ENCODE data around the gene TGFBR2. TPM values are rescaled to one million over a fixed set of nuclear protein-coding genes. Genes with fewer than 3 reads are reported as not detected.

TGFBR2 gene
- total RNA-seq, 1 donor from 2014 or later, result 59.6 TPM

DNA sequence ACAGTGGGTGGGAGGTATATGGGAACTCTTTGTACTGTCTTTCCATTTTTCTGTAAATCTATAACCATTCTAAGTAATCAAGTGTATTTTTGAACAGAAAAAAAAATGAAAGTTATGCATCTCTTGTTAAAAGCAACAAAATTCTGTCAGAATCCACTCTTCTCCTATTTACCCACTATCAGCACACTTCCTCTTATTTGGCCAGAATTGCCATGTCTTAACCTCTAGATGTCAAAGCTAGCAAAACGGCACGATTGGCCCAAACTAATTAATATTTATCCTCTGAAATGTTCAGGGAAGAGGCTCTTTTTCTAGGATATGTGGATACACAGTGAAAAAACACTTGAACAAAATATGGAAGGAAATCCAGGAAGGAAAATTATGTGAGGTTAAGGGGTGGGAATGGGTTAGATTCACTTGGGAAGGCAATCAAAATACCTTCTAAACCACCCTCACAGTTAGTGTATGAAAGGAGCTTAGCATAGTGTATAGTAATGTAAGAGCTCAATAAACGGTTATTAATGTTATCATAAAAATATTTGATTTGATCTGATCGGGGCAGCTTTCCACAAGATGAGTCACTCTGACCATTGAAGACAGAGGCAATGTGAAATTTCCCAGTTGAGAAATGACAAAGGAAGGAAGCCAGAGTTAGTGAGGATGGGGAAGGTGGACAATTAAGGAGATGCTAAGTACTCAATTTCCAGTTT is 20.1 kb upstream of the TGFBR2 start:
- intact Hi-C loops (cut with micrococcal nuclease), result no loop called here
- Mint-ChIP-seq H3K4me1 (ENCODE audit: low read depth) (no peaks in the 10 kb centered on the region), H3K27me3 (ENCODE audit: insufficient read depth) (no peaks in the 10 kb centered on the region)

DNA sequence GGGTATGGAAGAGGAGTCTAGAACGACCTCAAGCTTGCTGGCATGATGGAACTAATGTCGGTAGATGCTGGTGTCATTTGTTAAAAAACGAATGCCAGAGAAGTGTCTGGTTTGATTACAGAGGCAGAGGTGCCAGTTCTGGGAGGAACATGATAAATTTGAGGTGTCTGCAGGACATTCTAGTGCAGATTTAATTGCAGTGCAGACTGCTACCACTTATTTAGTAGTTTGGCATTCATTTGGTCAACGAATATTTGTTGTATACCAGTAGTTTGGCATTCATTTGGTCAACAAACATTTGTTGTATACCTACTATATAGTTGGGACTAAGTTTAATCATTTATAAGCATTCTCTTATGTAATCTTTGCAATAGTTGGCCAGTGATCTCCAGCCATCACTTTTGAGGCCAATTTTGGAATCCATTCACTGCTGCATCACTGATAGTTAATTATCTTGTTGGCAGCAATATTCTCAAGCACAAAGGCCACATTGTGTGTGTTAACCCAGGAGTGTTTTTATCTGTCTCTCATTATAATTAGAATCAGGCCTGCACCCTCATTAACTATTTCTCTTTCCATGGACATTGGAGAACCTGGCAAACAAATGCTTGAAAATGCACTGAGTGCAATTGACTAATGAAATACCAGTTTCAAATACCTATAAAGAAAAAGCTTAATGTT is 19.5 kb upstream of the TGFBR2 start:
- DNase-seq (ENCODE audit: low spot score), result no peak
- Mint-ChIP-seq H3K4me3 (no peak overlapping the region), H3K27me3 (ENCODE audit: insufficient read depth) (no peaks in the 10 kb centered on the region), H3K4me1 (ENCODE audit: low read depth) (no peaks in the 10 kb centered on the region), H3K9me3 (peaks cover 3% of the 10 kb centered on the region), H3K36me3 (ENCODE audit: low read depth) (no peaks in the 10 kb centered on the region), H3K27ac (no peak overlapping the region)
- intact Hi-C loops (cut with micrococcal nuclease), result no loop called here

More for the DNA sequence above, 20.1 kb upstream of the TGFBR2 start:
- no peaks in the 10 kb centered on the region for H3K36me3 Mint-ChIP-seq (ENCODE audit: low read depth)
- no peak for DNase-seq (ENCODE audit: low spot score)
- H3K4me3 Mint-ChIP-seq, result no peak overlapping the region
- no peak overlapping the region for H3K27ac Mint-ChIP-seq
- no peaks in the 10 kb centered on the region for H3K9me3 Mint-ChIP-seq

DNA sequence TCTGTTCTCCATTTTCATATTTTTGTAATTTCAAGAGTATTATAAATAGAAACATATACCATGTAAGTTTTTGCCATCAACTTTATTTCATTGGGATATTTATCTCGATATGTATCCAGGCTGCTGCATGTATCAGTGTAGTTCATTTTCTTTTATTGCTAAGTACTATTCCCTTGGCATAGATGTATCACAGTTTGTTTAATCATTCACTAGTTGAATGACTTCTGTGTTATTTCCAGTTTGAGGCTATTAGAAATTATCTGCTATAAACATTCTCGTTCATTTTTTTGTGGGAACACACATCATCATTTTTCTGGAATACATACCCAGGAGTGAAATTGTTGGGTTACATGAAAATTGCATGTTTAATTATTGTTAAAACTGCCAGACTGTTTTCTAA is 18.5 kb upstream of the TGFBR2 start:
- DNase-seq (ENCODE audit: low spot score), result no peak
- intact Hi-C loops (cut with micrococcal nuclease), result no loop called here
- Mint-ChIP-seq H3K27me3 (ENCODE audit: insufficient read depth) (peaks cover 3% of the 10 kb centered on the region), H3K27ac (no peak overlapping the region), H3K4me3 (no peak overlapping the region), H3K36me3 (ENCODE audit: low read depth) (no peaks in the 10 kb centered on the region), H3K4me1 (ENCODE audit: low read depth) (no peaks in the 10 kb centered on the region), H3K9me3 (peaks cover 13% of the 10 kb centered on the region)

DNA sequence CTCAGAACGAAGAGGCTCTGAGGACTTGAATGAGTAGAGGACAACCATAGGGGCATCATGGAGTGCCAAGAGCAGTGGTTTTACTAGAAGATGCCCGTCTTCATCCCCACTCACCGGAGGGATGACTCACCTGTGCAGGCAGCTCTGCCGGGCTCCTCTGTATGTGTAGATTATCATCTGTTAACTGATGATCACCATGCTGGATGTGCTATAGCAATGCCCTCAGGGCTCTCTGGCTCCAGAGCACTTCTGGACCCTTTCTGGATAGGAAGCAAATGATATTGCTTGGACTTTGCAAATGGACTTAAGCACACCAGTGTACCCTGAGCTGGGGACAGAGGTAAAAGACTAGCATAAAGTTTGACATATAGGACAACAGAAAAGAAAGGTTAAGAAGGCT is 10.2 kb upstream of the TGFBR2 start:
- Mint-ChIP-seq H3K27ac (no peak overlapping the region), H3K9me3 (peaks cover 21% of the 10 kb centered on the region), H3K27me3 (ENCODE audit: insufficient read depth) (peaks cover 3% of the 10 kb centered on the region), H3K36me3 (ENCODE audit: low read depth) (no peaks in the 10 kb centered on the region), H3K4me3 (no peak overlapping the region), H3K4me1 (ENCODE audit: low read depth) (peaks cover 28% of the 10 kb centered on the region)
- no peak for DNase-seq (ENCODE audit: low spot score)
- intact Hi-C loops (cut with micrococcal nuclease), result no loop called here

DNA sequence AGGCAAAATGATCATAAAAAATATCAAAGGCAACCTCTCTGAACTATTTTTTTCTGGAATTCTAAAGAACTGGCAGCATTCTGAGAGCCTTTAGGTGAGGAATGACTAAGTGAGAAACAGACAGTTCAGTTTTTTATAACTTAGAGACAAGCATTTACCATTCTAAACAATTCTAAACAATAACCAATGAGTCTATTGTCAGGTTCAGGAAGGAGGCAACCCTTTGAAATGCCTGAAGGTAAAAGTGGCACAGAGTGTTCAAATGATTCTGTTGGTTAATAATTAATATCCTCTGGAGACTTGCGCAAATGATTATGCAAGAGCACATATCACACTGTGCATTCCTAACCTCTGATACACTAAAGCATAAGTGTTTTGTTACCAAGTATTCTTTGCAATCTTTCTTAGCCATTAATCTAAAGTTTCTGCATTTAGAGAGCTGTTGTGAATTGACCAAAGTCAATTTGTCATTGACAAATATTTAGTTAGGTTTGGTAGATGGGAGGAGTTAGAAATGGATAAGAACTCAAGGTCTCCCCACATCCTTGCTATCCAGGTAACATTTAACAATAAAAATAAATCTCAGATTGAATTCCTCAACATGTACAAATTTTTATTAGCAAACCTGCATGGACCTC is 9.2 kb upstream of the TGFBR2 start:
- Mint-ChIP-seq H3K27me3 (ENCODE audit: insufficient read depth) (peaks cover 3% of the 10 kb centered on the region), H3K9me3 (peaks cover 15% of the 10 kb centered on the region), H3K27ac (no peak overlapping the region), H3K4me3 (no peak overlapping the region), H3K4me1 (ENCODE audit: low read depth) (peaks cover 33% of the 10 kb centered on the region), H3K36me3 (ENCODE audit: low read depth) (peaks cover 3% of the 10 kb centered on the region)
- intact Hi-C loops (cut with micrococcal nuclease), result no loop called here
- DNase-seq (ENCODE audit: low spot score), result no peak

DNA sequence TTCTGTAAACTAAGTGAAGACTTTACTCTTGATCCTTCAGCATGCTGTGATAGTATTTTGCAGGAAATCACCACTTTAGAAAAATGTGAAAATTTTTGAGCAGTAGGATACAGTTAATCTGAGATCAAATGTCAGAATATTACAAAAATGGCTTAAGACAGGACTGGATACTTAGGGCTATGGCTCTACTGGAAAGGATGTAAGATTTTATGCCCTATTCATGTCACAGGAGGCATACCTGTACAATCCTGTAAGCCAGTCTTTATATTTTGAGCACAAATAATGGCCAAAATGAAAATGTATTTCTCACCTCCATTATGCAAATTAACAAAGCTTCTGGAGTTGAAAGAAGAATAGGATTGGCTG is 8.6 kb upstream of the TGFBR2 start:
- intact Hi-C loops (cut with micrococcal nuclease), result no loop called here
- Mint-ChIP-seq H3K36me3 (ENCODE audit: low read depth) (peaks cover 3% of the 10 kb centered on the region), H3K4me1 (ENCODE audit: low read depth) (peaks cover 36% of the 10 kb centered on the region), H3K27ac (no peak overlapping the region), H3K9me3 (peaks cover 10% of the 10 kb centered on the region), H3K4me3 (no peak overlapping the region), H3K27me3 (ENCODE audit: insufficient read depth) (no peaks in the 10 kb centered on the region)
- DNase-seq (ENCODE audit: low spot score), result no peak

DNA sequence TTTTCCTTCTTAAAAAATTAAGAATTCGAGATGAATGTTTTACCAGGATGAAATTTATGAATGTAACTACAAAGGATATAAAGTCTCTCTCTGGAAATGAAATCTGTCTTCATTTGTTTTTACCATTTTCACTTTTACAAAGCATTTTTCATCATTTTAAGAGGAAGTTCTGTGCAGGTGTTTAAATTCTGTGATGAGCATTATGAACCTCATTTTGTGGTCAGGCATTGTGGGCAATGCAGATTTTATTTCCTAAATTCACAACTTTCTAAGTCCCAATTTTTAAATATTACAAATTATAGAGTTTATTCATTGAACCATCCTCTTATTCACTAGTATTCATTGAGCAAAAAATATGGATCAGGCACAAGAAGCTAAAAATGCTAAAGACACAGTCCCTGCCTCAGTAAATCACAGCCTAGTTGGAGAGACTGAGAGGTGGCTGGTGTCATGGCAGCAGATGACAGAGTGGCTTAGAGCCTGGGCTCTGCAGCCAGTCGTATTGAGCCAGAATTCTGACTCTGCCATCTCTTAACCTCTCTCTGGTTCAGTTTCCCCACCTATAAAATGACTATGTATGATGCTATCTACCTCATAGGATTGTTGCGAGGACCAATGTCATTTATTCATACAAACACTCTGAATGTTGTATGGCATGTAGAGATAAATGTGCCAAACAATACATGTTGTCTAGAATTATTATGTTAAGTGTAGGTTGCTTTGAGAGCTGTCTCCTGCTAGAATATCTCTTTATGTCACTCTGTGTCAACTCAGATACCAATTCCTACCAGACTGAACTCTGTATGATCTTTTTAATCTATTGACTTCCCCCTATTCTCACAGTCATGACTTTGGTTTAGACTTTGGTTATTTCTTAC is 7.5 kb upstream of the TGFBR2 start:
- no peak for DNase-seq (ENCODE audit: low spot score)
- intact Hi-C loops (cut with micrococcal nuclease), result no loop called here

DNA sequence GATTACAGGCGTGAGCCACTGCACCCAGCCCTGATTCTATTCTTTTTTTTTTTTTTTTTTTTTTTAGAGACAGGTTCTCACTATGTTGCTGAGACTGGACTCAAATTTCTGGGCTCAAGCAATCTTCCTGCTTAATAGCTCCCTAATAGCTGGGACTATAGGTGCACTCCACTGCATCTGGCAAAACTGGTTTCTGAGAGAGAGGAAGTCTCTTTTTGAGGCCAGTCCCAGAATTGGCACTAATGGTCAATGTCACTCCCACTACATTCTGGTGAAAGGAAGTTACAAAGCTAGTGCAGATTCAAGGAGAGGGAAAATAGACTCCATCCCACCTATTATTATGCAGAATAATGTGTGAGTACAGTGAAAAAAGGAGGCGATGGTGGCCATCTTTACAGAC is 5.8 kb upstream of the TGFBR2 start:
- Mint-ChIP-seq H3K4me1 (ENCODE audit: low read depth) (peaks cover 61% of the 10 kb centered on the region), H3K27me3 (ENCODE audit: insufficient read depth) (no peaks in the 10 kb centered on the region), H3K9me3 (no peaks in the 10 kb centered on the region), H3K4me3 (no peak overlapping the region), H3K36me3 (ENCODE audit: low read depth) (peaks cover 3% of the 10 kb centered on the region), H3K27ac (no peak overlapping the region)
- DNase-seq (ENCODE audit: low spot score), result no peak
- intact Hi-C loops (cut with micrococcal nuclease), result loop anchor here (5.0 to 10.0 kb wide), 4 partner anchors 53 to 1416 kb away; no protein-coding TSS in a partner anchor

More for the DNA sequence above, 7.5 kb upstream of the TGFBR2 start:
- H3K4me1 Mint-ChIP-seq (ENCODE audit: low read depth), result peaks cover 45% of the 10 kb centered on the region
- H3K27me3 Mint-ChIP-seq (ENCODE audit: insufficient read depth), result no peaks in the 10 kb centered on the region
- no peak overlapping the region for H3K27ac Mint-ChIP-seq
- H3K9me3 Mint-ChIP-seq, result peaks cover 2% of the 10 kb centered on the region
- H3K36me3 Mint-ChIP-seq (ENCODE audit: low read depth), result peaks cover 3% of the 10 kb centered on the region
- H3K4me3 Mint-ChIP-seq, result no peak overlapping the region

DNA sequence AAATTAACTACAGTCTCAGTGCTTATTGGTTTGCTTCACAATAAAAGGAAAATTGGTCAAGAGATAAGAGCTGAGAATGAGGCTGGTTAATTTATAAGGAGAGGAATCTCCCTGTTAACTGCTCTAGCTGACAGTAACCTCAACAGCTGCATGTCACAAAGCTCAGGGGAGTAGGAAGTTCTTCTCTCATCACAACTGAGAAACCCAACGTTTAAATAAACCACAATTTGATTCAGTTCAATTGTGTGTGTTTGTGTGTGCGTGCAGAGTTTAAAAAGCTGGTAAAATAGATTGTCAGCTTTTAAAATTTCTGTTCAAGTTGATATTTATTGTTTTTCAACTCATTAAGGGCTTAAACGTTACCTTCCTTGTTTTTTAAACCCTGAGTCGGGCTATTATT is 3.5 kb upstream of the TGFBR2 start:
- no peak for DNase-seq (ENCODE audit: low spot score)
- peaks cover 59% of the 10 kb centered on the region for H3K4me1 Mint-ChIP-seq (ENCODE audit: low read depth)
- H3K27ac Mint-ChIP-seq, result peak overlapping the region; percentile 15
- H3K9me3 Mint-ChIP-seq, result no peaks in the 10 kb centered on the region
- intact Hi-C loops (cut with micrococcal nuclease), result loop anchor here (5.0 to 10.0 kb wide), 4 partner anchors 56 to 1418 kb away; no protein-coding TSS in a partner anchor
- no peaks in the 10 kb centered on the region for H3K27me3 Mint-ChIP-seq (ENCODE audit: insufficient read depth)
- H3K36me3 Mint-ChIP-seq (ENCODE audit: low read depth), result peaks cover 8% of the 10 kb centered on the region
- peak overlapping the region; percentile 16 for H3K4me3 Mint-ChIP-seq

DNA sequence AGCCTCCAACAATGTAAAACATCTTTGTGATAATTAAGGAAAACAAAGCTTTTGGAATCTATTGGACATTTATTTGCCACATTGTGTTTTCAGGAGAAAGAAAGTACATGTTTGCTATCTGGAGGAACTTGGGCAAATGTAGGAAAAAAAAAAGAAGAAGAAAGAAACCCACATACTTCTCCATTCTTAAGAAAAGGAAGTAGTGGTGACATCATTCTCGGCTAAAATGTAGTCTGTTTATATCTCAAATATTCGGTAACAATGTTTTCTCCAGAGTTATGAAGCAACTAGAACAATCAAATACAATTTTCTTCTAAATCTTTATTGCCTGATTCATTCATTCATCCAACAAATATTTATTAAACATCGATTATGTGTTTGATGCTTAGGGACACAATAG is 2.3 kb upstream of the TGFBR2 start:
- Mint-ChIP-seq H3K36me3 (ENCODE audit: low read depth) (peaks cover 15% of the 10 kb centered on the region), H3K4me1 (ENCODE audit: low read depth) (peaks cover 60% of the 10 kb centered on the region), H3K9me3 (no peaks in the 10 kb centered on the region), H3K27me3 (ENCODE audit: insufficient read depth) (no peaks in the 10 kb centered on the region), H3K27ac (peak overlapping the region; percentile 95), H3K4me3 (peak overlapping the region; percentile 94)
- intact Hi-C loops (cut with micrococcal nuclease), result loop anchor here (1.0 to 10.0 kb wide), 9 partner anchors 57 to 1419 kb away; no protein-coding TSS in a partner anchor
- no peak for DNase-seq (ENCODE audit: low spot score)

DNA sequence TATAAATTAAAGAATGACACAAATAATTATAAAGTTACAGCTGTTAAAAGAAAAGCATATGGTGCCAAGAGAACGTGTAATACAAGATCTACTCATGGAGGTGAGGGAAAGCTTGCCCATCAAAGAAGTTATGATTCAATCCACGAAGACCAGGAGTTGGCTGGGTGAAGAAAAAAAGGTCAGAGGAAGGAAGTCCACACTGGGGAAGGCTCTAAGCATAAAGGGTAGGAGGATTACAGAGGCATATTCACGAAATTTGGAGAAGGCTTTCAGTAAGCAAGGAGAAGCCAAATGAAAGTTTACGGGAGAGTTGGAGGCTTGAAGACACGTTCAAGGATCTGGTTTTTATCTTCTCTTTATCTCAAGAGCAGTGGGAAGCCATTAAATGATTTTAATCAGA is 1.8 kb upstream of the TGFBR2 start:
- H3K27ac Mint-ChIP-seq, result peak overlapping the region; percentile 95
- no peaks in the 10 kb centered on the region for H3K9me3 Mint-ChIP-seq
- DNase-seq (ENCODE audit: low spot score), result no peak
- H3K4me1 Mint-ChIP-seq (ENCODE audit: low read depth), result peaks cover 58% of the 10 kb centered on the region
- H3K27me3 Mint-ChIP-seq (ENCODE audit: insufficient read depth), result no peaks in the 10 kb centered on the region
- peaks cover 15% of the 10 kb centered on the region for H3K36me3 Mint-ChIP-seq (ENCODE audit: low read depth)
- intact Hi-C loops (cut with micrococcal nuclease), result loop anchor here (1.0 to 10.0 kb wide), 9 partner anchors 57 to 1420 kb away; no protein-coding TSS in a partner anchor
- H3K4me3 Mint-ChIP-seq, result peak overlapping the region; percentile 94

DNA sequence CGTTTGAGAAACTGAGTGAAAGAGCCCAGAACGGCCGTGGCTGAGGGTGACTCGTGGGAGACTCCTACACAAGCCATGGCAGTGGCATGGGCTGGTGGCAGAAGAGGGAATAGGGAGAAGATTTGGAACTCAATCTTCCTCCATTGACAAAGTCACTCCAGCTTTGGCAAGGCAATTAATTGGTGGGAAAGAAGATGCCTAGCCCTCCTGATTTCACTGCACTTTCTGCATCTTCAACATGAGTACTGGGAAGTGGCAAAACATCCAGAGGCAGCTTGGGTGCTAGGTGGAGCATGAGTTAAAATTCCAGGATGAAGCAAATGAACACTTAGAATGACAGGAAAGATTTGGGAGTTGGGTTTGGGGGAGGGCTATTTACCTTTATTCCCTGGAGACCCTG is 1.4 kb upstream of the TGFBR2 start:
- Mint-ChIP-seq H3K9me3 (no peaks in the 10 kb centered on the region), H3K27ac (peak overlapping the region; percentile 95), H3K27me3 (ENCODE audit: insufficient read depth) (no peaks in the 10 kb centered on the region), H3K36me3 (ENCODE audit: low read depth) (peaks cover 19% of the 10 kb centered on the region), H3K4me1 (ENCODE audit: low read depth) (peaks cover 58% of the 10 kb centered on the region), H3K4me3 (peak overlapping the region; percentile 94)
- intact Hi-C loops (cut with micrococcal nuclease), result loop anchor here (2.0 to 10.0 kb wide), 8 partner anchors 102 to 1420 kb away; no protein-coding TSS in a partner anchor
- no peak for DNase-seq (ENCODE audit: low spot score)

All from activated T-helper 1 cell treated with anti-CD3 and anti-CD28 coated beads, Interleukin-12 subunit alpha, Interleukin-12 subunit beta, Interleukin-2, Interleukin-4 antibody, amounts not matched to agents 30 ng/mL and 10 ng/mL and 1 ng/mL, durations not matched to agents 14 hours and 24 hours and 36 hours (primary cell).